ENCODE results near the gene KIR2DL4. TPM values are rescaled to one million over a fixed set of nuclear protein-coding genes. Genes with fewer than 3 reads are reported as not detected.
"Not testable (repeated sequence)": the region's sequence is repeated elsewhere in the genome, so short reads cannot be mapped to it uniquely, and the experiment has no call there.

The KIR2DL4 gene
- total and polyA plus RNA-seq, 8 donors = 0.76 TPM; not detected in 7

GRCh38 chr19:54806516-54806838, 3.1 kb downstream of the KIR2DL4 start:
- ATAC-seq = no peak
- intact Hi-C loops (cut with DNase I) = no loop called here

GRCh38 chr19:54814571-54814970, 11.2 kb downstream of the KIR2DL4 start:
- H3K27ac ChIP-seq; H3K4me3 ChIP-seq; H3K36me3 ChIP-seq; H3K4me1 ChIP-seq; DNase-seq; intact Hi-C loops (cut with DNase I); ATAC-seq: not testable (repeated sequence)
- H3K27me3 ChIP-seq = peaks cover 0 to 38% of the 10 kb centered on the region in 2 donors
- H3K9me3 ChIP-seq = peaks cover 0 to 11% of the 10 kb centered on the region in 2 donors

More at GRCh38 chr19:54806516-54806838, 3.1 kb downstream of the KIR2DL4 start:
- Histone ChIP-seq H3K4me1 (no peaks in the 10 kb centered on the region), H3K27me3 (peaks cover 0 to 62% of the 10 kb centered on the region in 2 donors), H3K4me3 (no peak overlapping the region), H3K9me3 (peaks cover 0 to under 1% of the 10 kb centered on the region in 2 donors), H3K36me3 (no peaks in the 10 kb centered on the region), H3K27ac (no peak overlapping the region)
- no peak for TF ChIP-seq CTCF (IDR thresholded peaks at IDR 0.05)
- no peak for DNase-seq

GRCh38 chr19:54816251-54816650, 12.8 kb downstream of the KIR2DL4 start, which contains the start of gene KIR3DL1:
KIR3DL1 (plus strand) TSS chr19:54816468.
- peaks cover 0 to 28% of the 10 kb centered on the region in 2 donors for H3K27me3 ChIP-seq
- ATAC-seq; DNase-seq; H3K27ac ChIP-seq; H3K4me3 ChIP-seq; intact Hi-C loops (cut with DNase I); H3K36me3 ChIP-seq; H3K4me1 ChIP-seq: not testable (repeated sequence)
- H3K9me3 ChIP-seq = peaks cover 0 to 11% of the 10 kb centered on the region in 2 donors

- DNase-seq (no peak), ATAC-seq (no peak)
- H3K27me3 ChIP-seq = peaks cover 0 to 18% of the 10 kb centered on the region in 2 donors
- H3K4me1 ChIP-seq = no peaks in the 10 kb centered on the region
- no peak overlapping the region for H3K27ac ChIP-seq
- no peak overlapping the region for H3K4me3 ChIP-seq
- TF ChIP-seq CTCF (IDR thresholded peaks at IDR 0.05) = no peak
- no peaks in the 10 kb centered on the region for H3K9me3 ChIP-seq
- H3K36me3 ChIP-seq = no peaks in the 10 kb centered on the region
- intact Hi-C loops (cut with DNase I) = no loop called here
These were observed 14.5 kb downstream of the KIR2DL4 start for GRCh38 chr19:54817670-54818536.

- H3K4me1 ChIP-seq; H3K27me3 ChIP-seq; intact Hi-C loops (cut with DNase I); ATAC-seq; DNase-seq; H3K4me3 ChIP-seq; H3K9me3 ChIP-seq; H3K36me3 ChIP-seq: not testable (repeated sequence)
- peak overlapping the region in 1 of 2 donors; percentile 61 for H3K27ac ChIP-seq
These were observed 21.0 kb downstream of the KIR2DL4 start for GRCh38 chr19:54824416-54824815.

GRCh38 chr19:54825326-54825725, 21.9 kb downstream of the KIR2DL4 start:
- H3K27ac ChIP-seq = peak overlapping the region in 1 of 2 donors; percentile 61
- ATAC-seq; H3K4me3 ChIP-seq; H3K27me3 ChIP-seq; H3K4me1 ChIP-seq; H3K9me3 ChIP-seq; H3K36me3 ChIP-seq; intact Hi-C loops (cut with DNase I): not testable (repeated sequence)
- DNase-seq = peak in 1 of 4 donors; percentile 37

DNA sequence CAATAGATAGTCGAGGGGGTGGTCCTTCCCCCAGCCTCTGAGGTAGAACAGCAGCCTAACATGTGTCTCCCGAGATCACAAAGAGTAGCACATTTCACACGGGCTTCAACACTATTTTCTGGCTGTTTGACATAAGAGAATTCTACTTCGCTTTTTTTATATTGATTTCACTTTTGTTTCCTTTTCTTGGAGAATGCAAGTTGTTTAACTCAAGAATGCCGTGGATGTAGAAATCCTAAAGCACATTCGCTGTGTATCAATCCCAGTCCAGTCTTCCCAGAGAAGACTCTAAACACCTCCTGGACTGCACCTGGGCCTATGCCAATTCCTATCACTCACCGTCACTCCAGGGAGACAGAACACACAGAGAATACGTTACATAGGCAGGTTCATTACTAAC, 24.7 kb downstream of the KIR2DL4 start:
- H3K27ac ChIP-seq; ATAC-seq; H3K4me1 ChIP-seq; H3K4me3 ChIP-seq; intact Hi-C loops (cut with DNase I); DNase-seq; H3K27me3 ChIP-seq; H3K36me3 ChIP-seq; H3K9me3 ChIP-seq: not testable (repeated sequence)

DNA sequence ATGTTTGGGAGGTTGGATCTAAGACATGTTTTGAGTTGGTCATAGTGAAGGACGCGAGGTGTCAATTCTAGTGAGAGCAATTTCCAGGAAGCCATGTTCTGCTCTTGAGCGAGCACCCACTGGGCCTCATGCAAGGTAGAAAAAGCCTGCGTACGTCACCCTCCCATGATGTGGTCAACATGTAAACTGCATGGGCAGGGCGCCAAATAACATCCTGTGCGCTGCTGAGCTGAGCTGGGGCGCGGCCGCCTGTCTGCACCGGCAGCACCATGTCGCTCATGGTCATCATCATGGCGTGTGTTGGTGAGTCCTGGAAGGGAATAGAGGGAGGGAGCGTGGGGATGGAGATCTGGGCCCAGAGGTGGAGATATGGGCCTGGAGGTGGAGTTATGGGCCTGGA, 29.1 kb downstream of the KIR2DL4 start, which contains the start of gene KIR2DS4:
Gene KIR2DS4 (plus strand): TSS at position 181 of the 400 bp plus-strand sequence.
- H3K27me3 ChIP-seq; ATAC-seq; DNase-seq; H3K9me3 ChIP-seq; H3K36me3 ChIP-seq; H3K4me3 ChIP-seq; H3K4me1 ChIP-seq; H3K27ac ChIP-seq; intact Hi-C loops (cut with DNase I): not testable (repeated sequence)

GRCh38 chr19:54835126-54835525, 31.7 kb downstream of the KIR2DL4 start:
- H3K36me3 ChIP-seq; ATAC-seq; H3K4me3 ChIP-seq; H3K27ac ChIP-seq; H3K4me1 ChIP-seq; intact Hi-C loops (cut with DNase I); DNase-seq; H3K27me3 ChIP-seq; H3K9me3 ChIP-seq: not testable (repeated sequence)

- H3K27me3 ChIP-seq; H3K4me1 ChIP-seq; H3K4me3 ChIP-seq; DNase-seq; ATAC-seq; intact Hi-C loops (cut with DNase I); H3K36me3 ChIP-seq; H3K9me3 ChIP-seq: not testable (repeated sequence)
- peak overlapping the region in 1 of 2 donors; percentile 55 for H3K27ac ChIP-seq
These were observed 34.1 kb downstream of the KIR2DL4 start for GRCh38 chr19:54837522-54837921.

DNA sequence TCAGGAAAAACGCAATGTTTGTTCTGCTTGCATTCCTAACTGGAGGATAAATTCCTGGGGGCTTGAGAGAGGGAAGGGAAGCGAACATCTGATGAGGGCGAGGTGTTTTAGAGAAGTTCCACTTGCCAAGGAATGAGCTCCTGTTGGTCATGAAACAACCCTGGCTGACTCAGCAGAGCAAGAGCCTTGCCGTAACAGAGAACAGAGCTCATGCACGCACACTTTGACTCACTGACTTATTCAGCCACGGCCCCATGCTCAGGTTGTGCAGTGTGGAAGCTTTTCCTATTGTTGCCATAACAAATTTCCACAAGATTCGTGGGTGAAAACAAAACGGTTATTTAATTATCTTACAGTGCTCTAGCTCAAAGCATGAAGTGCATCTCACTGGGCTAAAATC, 39.8 kb downstream of the KIR2DL4 start:
- H3K36me3 ChIP-seq; H3K27ac ChIP-seq; ATAC-seq; H3K9me3 ChIP-seq; H3K4me3 ChIP-seq; DNase-seq; intact Hi-C loops (cut with DNase I); H3K4me1 ChIP-seq; H3K27me3 ChIP-seq: not testable (repeated sequence)

Data from left lung (tissue), 10 donors.